NCI-H524 treated with DMSO at 0.1 percent for 48 hours (cell line): ENCODE measurements around the gene IL27RA.

Source experiments
- DNase-seq: peaks from one replicate; lab custom pipeline; 2025; lab: John Stamatoyannopoulos, UW

Gene IL27RA

GRCh38 chr19:14031719-14032480, at the start of gene IL27RA:
Gene IL27RA (plus strand): TSS chr19:14031762. CDS start chr19:14031873, 111 bp downstream.
- DNase-seq, result no peak

- DNase-seq, result no peak
These were observed 49.5 kb upstream of the IL27RA start for GRCh38 chr19:13981988-13982501.

GRCh38 chr19:13982773-13983172, 48.8 kb upstream of the IL27RA start:
- DNase-seq, result no peak

GRCh38 chr19:13983213-13983889, 48.2 kb upstream of the IL27RA start:
- no peak for DNase-seq

- no peak for DNase-seq
These were observed 47.4 kb upstream of the IL27RA start for GRCh38 chr19:13984186-13984585.

- DNase-seq, result no peak
These were observed 46.5 kb upstream of the IL27RA start for GRCh38 chr19:13984875-13985741.

GRCh38 chr19:13985771-13986347, 45.7 kb upstream of the IL27RA start:
- no peak for DNase-seq

- no peak for DNase-seq
These were observed 45.1 kb upstream of the IL27RA start for GRCh38 chr19:13986348-13986904.

- DNase-seq, result no peak
These were observed 44.3 kb upstream of the IL27RA start for GRCh38 chr19:13987101-13987890.

GRCh38 chr19:13989487-13989886, 42.1 kb upstream of the IL27RA start:
- DNase-seq, result no peak

GRCh38 chr19:13990085-13990484, 41.5 kb upstream of the IL27RA start:
- DNase-seq, result no peak

- no peak for DNase-seq
These were observed 39.5 kb upstream of the IL27RA start for GRCh38 chr19:13992025-13992424.

- DNase-seq, result no peak
These were observed 37.8 kb upstream of the IL27RA start for GRCh38 chr19:13993590-13994300.

GRCh38 chr19:13995017-13995728, 36.4 kb upstream of the IL27RA start:
- DNase-seq, result no peak

- no peak for DNase-seq
These were observed 35.4 kb upstream of the IL27RA start for GRCh38 chr19:13995878-13996765.

- DNase-seq, result no peak
These were observed 34.5 kb upstream of the IL27RA start for GRCh38 chr19:13996928-13997630.

- no peak for DNase-seq
These were observed 34.0 kb upstream of the IL27RA start for GRCh38 chr19:13997631-13997962.

GRCh38 chr19:13998426-13998825, 33.1 kb upstream of the IL27RA start:
- no peak for DNase-seq
